Occipital lobe (tissue), 2 donors: ENCODE measurements around the gene TCEAL2. TPM values are rescaled to one million over a fixed set of nuclear protein-coding genes. Genes with fewer than 3 reads are reported as not detected.
"Not testable (repeated sequence)": the region's sequence is repeated elsewhere in the genome, so short reads cannot be mapped to it uniquely, and the experiment has no call there.

ENCODE experiments used
- DNase-seq: peaks from one replicate; lab custom pipeline; 2025; lab: John Stamatoyannopoulos, UW
- total RNA-seq: library from RNA; depleted of rRNA; stranded (reverse); fragments of >200 nt; gene quantifications from one replicate; pipeline ENCODE4 v1.2.3, GENCODE V29; 2014

The TCEAL2 gene
- total RNA-seq, result 18.7 TPM

DNA sequence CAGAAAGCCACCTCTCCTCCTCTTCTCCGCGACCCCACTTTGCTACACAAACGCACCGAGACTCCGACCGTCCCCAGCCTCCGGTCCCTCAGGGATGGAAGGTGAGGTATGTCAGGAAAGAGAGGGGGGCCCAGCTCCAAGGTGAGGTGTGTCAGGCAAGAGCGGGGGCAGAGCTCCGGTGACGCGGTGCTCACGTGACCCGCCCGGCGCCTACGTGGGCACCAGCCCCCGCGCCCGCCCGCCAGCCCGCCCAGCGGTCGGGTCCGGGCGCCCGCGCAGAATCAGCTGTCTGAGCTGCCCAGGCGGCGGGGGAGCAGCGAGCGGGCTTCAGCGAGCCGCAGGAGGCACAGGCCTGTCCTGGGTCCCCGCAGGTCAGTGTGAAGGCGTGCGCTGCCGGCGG is at the start of gene TCEAL2:
Gene TCEAL2, plus strand, starts transcription at position 244 of the 400 bp plus-strand sequence. CDS start 1,152 bp downstream, outside the sequence.
- peak; percentile 22 for DNase-seq

GRCh38 chrX:102077426-102077825 is 48.1 kb upstream of the TCEAL2 start:
- no peak for DNase-seq

GRCh38 chrX:102085706-102086105 is 39.8 kb upstream of the TCEAL2 start:
- DNase-seq, result no peak

DNA sequence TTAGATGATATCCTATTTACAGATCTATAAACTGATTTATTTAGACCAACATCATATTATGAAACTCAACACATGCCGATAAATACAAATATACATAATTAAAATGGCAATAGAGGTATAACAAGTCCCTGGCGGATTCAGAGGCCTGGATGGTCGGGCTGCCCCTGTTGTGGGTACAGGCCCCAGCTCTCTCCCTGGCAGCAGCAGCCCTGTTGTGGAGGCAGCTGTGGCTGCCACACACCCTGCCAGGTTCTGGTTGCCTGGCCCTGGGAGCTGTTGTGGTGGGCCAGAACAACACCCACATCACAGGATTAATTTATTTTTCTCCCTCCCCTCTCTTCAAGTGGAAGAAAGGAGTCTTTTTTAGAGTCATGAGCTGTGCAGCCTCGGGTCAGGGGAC is 12.1 kb upstream of the TCEAL2 start:
- no peak for DNase-seq

GRCh38 chrX:102115748-102116147 is 9.7 kb upstream of the TCEAL2 start:
- DNase-seq, result no peak

- DNase-seq, result not testable (repeated sequence)
These were observed 465 bp upstream of the TCEAL2 start for GRCh38 chrX:102125014-102125413.

- peak; percentile 0 for DNase-seq
These were observed 770 bp downstream of the TCEAL2 start for GRCh38 chrX:102126080-102126818.

GRCh38 chrX:102126863-102127262 is 1.4 kb downstream of the TCEAL2 start:
- no peak for DNase-seq

DNA sequence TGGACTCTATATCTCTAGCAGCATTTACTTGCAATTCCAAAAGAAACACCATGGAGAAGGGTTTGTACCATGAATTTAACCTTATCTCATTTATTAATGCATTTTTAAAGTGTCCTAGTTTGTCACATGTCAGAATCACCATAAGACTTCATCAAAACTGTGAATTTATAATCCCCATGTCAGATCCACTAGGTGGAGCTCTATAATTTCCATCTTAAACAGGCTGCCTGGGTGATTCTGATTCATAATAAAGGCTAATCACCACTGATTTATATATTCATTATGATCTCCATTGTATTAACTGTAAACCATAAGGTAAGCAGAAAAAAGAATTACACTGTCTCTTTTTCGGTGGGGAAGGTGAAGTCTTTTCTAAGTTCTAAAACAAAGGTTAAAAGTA is 4.0 kb downstream of the TCEAL2 start:
- no peak for DNase-seq

DNA sequence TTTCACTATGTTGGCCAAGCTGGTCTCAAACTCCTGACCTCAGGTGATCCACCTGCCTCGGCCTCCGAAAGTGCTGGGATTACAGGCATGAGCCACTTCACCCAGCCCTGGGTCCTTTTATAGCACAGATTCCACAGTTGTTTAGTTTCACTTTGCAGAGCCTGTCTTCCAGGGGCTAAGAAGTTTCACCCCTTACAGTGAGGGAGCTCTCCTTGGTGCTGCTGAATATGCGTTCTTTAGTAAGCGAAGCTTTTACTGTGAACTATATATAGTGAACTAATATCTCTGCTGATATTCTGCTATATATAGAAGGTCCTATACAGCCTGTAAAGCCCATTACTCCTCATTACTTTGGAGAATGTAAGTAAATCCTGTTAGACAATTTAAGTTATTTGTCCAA is 12.6 kb downstream of the TCEAL2 start:
- no peak for DNase-seq

DNA sequence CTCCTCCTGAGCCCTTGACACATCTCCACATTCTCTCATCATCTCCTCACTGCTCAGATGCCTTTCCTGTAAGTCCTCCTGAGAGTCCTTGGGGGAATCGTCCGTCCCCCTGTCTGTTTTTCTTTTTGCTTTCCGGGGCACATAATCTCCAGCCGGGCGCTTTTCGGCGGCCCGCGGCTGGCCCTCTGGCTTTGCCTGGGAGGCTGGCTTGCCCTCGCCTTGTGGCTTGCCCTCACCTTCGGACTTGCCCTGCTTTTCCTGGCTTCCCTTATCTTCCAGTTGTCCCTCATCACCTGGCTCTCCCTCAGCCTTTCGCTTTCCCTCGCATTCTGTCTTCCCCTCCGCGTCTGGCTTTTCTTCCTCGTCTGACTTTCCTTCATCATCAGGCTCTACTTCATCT is 15.4 kb downstream of the TCEAL2 start:
- not testable (repeated sequence) for DNase-seq

- DNase-seq, result not testable (repeated sequence)
These were observed 16.2 kb downstream of the TCEAL2 start for GRCh38 chrX:102141631-102142030.

GRCh38 chrX:102142274-102142673 is 16.8 kb downstream of the TCEAL2 start, which contains the start of gene TCEAL6:
Gene TCEAL6, minus strand, starts transcription at chrX:102142481.
- not testable (repeated sequence) for DNase-seq

GRCh38 chrX:102154218-102154860 is 28.9 kb downstream of the TCEAL2 start:
- DNase-seq, result peak; percentile 5

DNA sequence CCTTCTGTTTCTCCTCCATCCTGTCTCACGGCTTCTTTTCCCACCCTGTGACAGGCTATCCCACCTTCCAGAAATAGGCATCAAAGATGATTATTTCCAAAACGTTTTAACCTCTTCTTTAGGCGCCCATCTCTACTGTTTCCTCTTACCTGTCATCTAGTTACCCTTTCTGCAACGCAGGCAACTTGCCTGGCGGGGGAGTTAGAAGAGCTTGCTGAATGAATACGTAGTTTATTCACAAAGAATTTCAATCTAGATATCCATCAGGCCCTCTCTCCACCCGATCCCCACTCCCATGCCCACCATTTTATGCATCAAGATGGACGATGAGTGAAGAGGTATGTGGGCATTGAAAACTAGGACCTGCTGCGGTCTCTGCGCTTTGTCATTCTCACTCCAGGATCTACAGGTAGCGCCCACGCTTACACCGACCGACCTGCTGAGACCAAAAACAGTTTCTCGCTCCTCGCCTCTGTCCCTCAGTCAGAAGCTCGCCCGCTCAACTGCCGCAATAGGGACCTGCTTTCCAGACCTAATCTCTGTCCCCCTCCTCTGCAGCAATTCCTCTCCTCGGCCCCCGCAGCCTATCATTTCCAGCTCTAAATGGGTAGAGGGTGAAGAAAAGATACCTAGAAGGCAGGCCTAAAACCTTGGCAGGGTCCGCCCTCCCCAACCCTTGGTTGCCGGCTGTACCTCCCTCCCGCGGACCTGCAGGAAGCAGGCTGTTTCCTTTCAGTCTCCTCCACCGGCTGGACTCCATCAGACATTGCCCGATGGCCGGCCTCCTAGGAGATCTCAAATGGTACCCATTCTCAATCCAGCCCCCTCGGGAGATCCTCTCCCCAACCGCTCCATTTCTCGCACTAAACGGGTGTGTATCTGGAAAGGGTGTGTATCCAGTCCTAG is 29.7 kb downstream of the TCEAL2 start:
- DNase-seq, result no peak

GRCh38 chrX:102155806-102156179 is 30.3 kb downstream of the TCEAL2 start, which contains the start of gene BEX5:
Gene BEX5, minus strand, starts transcription at chrX:102155977. Its CDS starts 1,712 bp downstream, at chrX:102154265.
- peak; percentile 69 for DNase-seq

Other genes starting within 250 kb of the TCEAL2 start
- 7.5 TPM for gene ZMAT1, start 193.7 kb upstream of the TCEAL2 start, total RNA-seq
- gene TCEAL6, start 16.8 kb downstream of the TCEAL2 start, total RNA-seq, result 6.7 TPM
- gene BEX5, start 30.3 kb downstream of the TCEAL2 start, total RNA-seq, result 47.3 TPM
- not detected for gene TCP11X1, start 89.6 kb downstream of the TCEAL2 start, total RNA-seq
- gene NXF2, start 121.5 kb downstream of the TCEAL2 start, total RNA-seq, result not detected